Trophoblast cell (in vitro differentiated cells and primary cell): Measurements from ENCODE around the gene TSKS.

ENCODE experiments used
- DNase-seq, 2 donors: peaks; one replicate each; pipeline ENCODE4 v3.0.0-alpha.2; 2016
- H2AFZ ChIP-seq: 2 replicates; pipeline ENCODE4 v1.6.1; 2013; ENCODE audit warnings: low read length, moderate library complexity, mild to moderate bottlenecking; ENCODE audit not compliant: insufficient read depth, poor library complexity
- H2AK5ac ChIP-seq: 2 replicates; pipeline ENCODE4 v1.6.1; 2013; ENCODE audit warnings: mild to moderate bottlenecking, low read length
- H2BK120ac ChIP-seq: 2 replicates; pipeline ENCODE4 v1.6.1; 2013; ENCODE audit warnings: low read length, mild to moderate bottlenecking, moderate library complexity; ENCODE audit not compliant: insufficient read depth, poor library complexity
- H2BK12ac ChIP-seq: 2 replicates; pipeline ENCODE4 v1.6.1; 2013; ENCODE audit warnings: mild to moderate bottlenecking, low read length, moderate library complexity
- H2BK5ac ChIP-seq: 2 replicates; pipeline ENCODE4 v1.6.1; 2013; ENCODE audit warnings: low read length, low read depth, moderate library complexity, mild to moderate bottlenecking; ENCODE audit not compliant: poor library complexity
- H3K14ac ChIP-seq: 2 replicates; pipeline ENCODE4 v1.6.1; 2013; ENCODE audit warnings: mild to moderate bottlenecking, low read length
- H3K18ac ChIP-seq: 2 replicates; pipeline ENCODE4 v1.6.1; 2013; ENCODE audit warnings: mild to moderate bottlenecking, low read length
- H3K23ac ChIP-seq: 2 replicates; pipeline ENCODE4 v1.6.1; 2013; ENCODE audit warnings: low read length
- H3K27ac ChIP-seq: 2 replicates; pipeline ENCODE4 v1.5.1; 2013; ENCODE audit warnings: low read depth, mild to moderate bottlenecking, inconsistent platforms, low read length, moderate library complexity
- H3K27me3 ChIP-seq: 2 replicates; pipeline ENCODE4 v1.6.1; 2013; ENCODE audit warnings: inconsistent platforms, mild to moderate bottlenecking, low read length, moderate library complexity; ENCODE audit not compliant: insufficient read depth
- H3K36me3 ChIP-seq, 2 experiments: 1 replicate in 1 of 2; 2 replicates in 1 of 2; pipeline ENCODE4 v1.6.1; 2013; ENCODE audit warnings: low read length in 2 of 2, mild to moderate bottlenecking in 2 of 2, moderate library complexity in 1 of 2; ENCODE audit not compliant: insufficient read depth in 2 of 2, control insufficient read depth in 1 of 2
- H3K4ac ChIP-seq: 2 replicates; pipeline ENCODE4 v1.6.1; 2013; ENCODE audit warnings: low read depth, mild to moderate bottlenecking, low read length, moderate library complexity
- H3K4me1 ChIP-seq, 2 experiments: 1 replicate in 1 of 2; 2 replicates in 1 of 2; pipeline ENCODE4 v1.6.1; 2013; ENCODE audit warnings: low read length in 2 of 2, mild to moderate bottlenecking in 2 of 2, moderate library complexity in 1 of 2; ENCODE audit not compliant: insufficient read depth in 2 of 2, control insufficient read depth in 1 of 2
- H3K4me2 ChIP-seq: 2 replicates; pipeline ENCODE4 v1.6.1; 2013; ENCODE audit warnings: inconsistent platforms, mild to moderate bottlenecking, low read length, moderate library complexity
- H3K4me3 ChIP-seq: 2 replicates; pipeline ENCODE4 v1.5.1; 2013; ENCODE audit warnings: mild to moderate bottlenecking, low read depth, low read length, inconsistent platforms
- H3K79me1 ChIP-seq: one replicate; pipeline ENCODE4 v1.6.1; 2013; ENCODE audit warnings: low read length
- H3K79me2 ChIP-seq: 2 replicates; pipeline ENCODE4 v1.6.1; 2013; ENCODE audit warnings: low read length, mild to moderate bottlenecking; ENCODE audit not compliant: control insufficient read depth, insufficient read depth, poor library complexity
- H3K9ac ChIP-seq: 2 replicates; pipeline ENCODE4 v1.6.1; 2013; ENCODE audit warnings: mild to moderate bottlenecking, low read length
- H3K9me3 ChIP-seq: 2 replicates; pipeline ENCODE4 v1.6.1; 2013; ENCODE audit warnings: low read depth, mild to moderate bottlenecking, control low read depth, inconsistent platforms, low read length; ENCODE audit not compliant: insufficient read depth
- H4K12ac ChIP-seq: 2 replicates; pipeline ENCODE4 v1.6.1; 2013; ENCODE audit warnings: low read depth, mild to moderate bottlenecking, low read length, moderate library complexity
- H4K8ac ChIP-seq: 2 replicates; pipeline ENCODE4 v1.6.1; 2013; ENCODE audit warnings: low read depth, mild to moderate bottlenecking, low read length, moderate library complexity
- H4K91ac ChIP-seq: one replicate; pipeline ENCODE4 v1.6.1; 2013; ENCODE audit warnings: low read depth, mild to moderate bottlenecking, low read length, moderate library complexity
- WGBS: extraction: QIAGEN DNeasy Blood & Tissue Kit; methylation state at CpG from one replicate; pipeline ENCODE4 v1.1.7; 2013; ENCODE audit warnings: missing lambda C conversion rate; ENCODE audit not compliant: insufficient read length, insufficient coverage; ENCODE audit errors: extremely low coverage; 5-methylcytosine and 5-hydroxymethylcytosine counted together

The TSKS gene

GRCh38 chr19:49799271-49799797, 36.2 kb upstream of the TSKS start:
- Histone ChIP-seq H4K12ac (no peak overlapping the region), H3K4me1 (no peaks in the 10 kb centered on the region), H3K79me2 (no peaks in the 10 kb centered on the region), H3K4ac (no peak overlapping the region), H3K27me3 (no peaks in the 10 kb centered on the region), H4K8ac (no peak overlapping the region), H2AK5ac (no peak overlapping the region), H3K9ac (no peak overlapping the region), H3K23ac (no peak overlapping the region), H3K27ac (no peak overlapping the region), H2BK120ac (no peak overlapping the region), H3K18ac (no peak overlapping the region), H3K79me1 (no peaks in the 10 kb centered on the region), H3K9me3 (peaks cover 3% of the 10 kb centered on the region), H3K14ac (no peak overlapping the region), H3K36me3 (peaks cover 84 to 87% of the 10 kb centered on the region in 2 experiments), H3K4me3 (no peak overlapping the region), H4K91ac (no peak overlapping the region), H2BK5ac (no peak overlapping the region), H2BK12ac (no peak overlapping the region), H2AFZ (no peak overlapping the region), H3K4me2 (no peak overlapping the region)
- no CpG with 5 or more reads among the region's 28 CpGs for WGBS
- DNase-seq: no peak

- H4K12ac ChIP-seq: no peak overlapping the region
- H3K23ac ChIP-seq: no peak overlapping the region
- H3K4me3 ChIP-seq: no peak overlapping the region
- no peak overlapping the region for H3K14ac ChIP-seq
- no peak overlapping the region for H3K27ac ChIP-seq
- H2BK5ac ChIP-seq: no peak overlapping the region
- no peak overlapping the region for H3K4ac ChIP-seq
- H3K4me2 ChIP-seq: no peak overlapping the region
- H4K91ac ChIP-seq: no peak overlapping the region
- H3K18ac ChIP-seq: no peak overlapping the region
- H3K27me3 ChIP-seq: no peaks in the 10 kb centered on the region
- H2AFZ ChIP-seq: no peak overlapping the region
- H3K9ac ChIP-seq: no peak overlapping the region
- H2BK12ac ChIP-seq: no peak overlapping the region
- H3K79me2 ChIP-seq: no peaks in the 10 kb centered on the region
- H4K8ac ChIP-seq: no peak overlapping the region
- DNase-seq: no peak
- H3K9me3 ChIP-seq: peaks cover 3% of the 10 kb centered on the region
- WGBS: no CpG with 5 or more reads among the region's 11 CpGs
- H3K36me3 ChIP-seq: peaks cover 85% of the 10 kb centered on the region in 2 experiments
- H2AK5ac ChIP-seq: no peak overlapping the region
- H3K79me1 ChIP-seq: no peaks in the 10 kb centered on the region
- H2BK120ac ChIP-seq: no peak overlapping the region
- no peaks in the 10 kb centered on the region for H3K4me1 ChIP-seq
These were observed 35.5 kb upstream of the TSKS start for GRCh38 chr19:49798574-49798973.

GRCh38 chr19:49795615-49796014, 32.5 kb upstream of the TSKS start:
- Histone ChIP-seq H2BK120ac (no peak overlapping the region), H3K9ac (no peak overlapping the region), H3K4me1 (peaks cover 0 to 5% of the 10 kb centered on the region in 2 experiments), H3K14ac (no peak overlapping the region), H3K36me3 (peaks cover 83 to 86% of the 10 kb centered on the region in 2 experiments), H3K18ac (no peak overlapping the region), H4K8ac (no peak overlapping the region), H2BK12ac (no peak overlapping the region), H4K12ac (no peak overlapping the region), H2AFZ (no peak overlapping the region), H3K4me3 (no peak overlapping the region), H3K79me1 (no peaks in the 10 kb centered on the region), H3K4me2 (no peak overlapping the region), H4K91ac (no peak overlapping the region), H2BK5ac (no peak overlapping the region), H3K27ac (no peak overlapping the region), H3K79me2 (no peaks in the 10 kb centered on the region), H3K23ac (no peak overlapping the region), H3K9me3 (peaks cover 3% of the 10 kb centered on the region), H2AK5ac (no peak overlapping the region), H3K4ac (no peak overlapping the region), H3K27me3 (no peaks in the 10 kb centered on the region)
- DNase-seq: no peak
- no CpG with 5 or more reads among the region's 20 CpGs for WGBS

GRCh38 chr19:49793561-49793840, 30.4 kb upstream of the TSKS start:
- Histone ChIP-seq H3K4me3 (no peak overlapping the region), H4K8ac (no peak overlapping the region)

More at GRCh38 chr19:49793561-49793840, 30.4 kb upstream of the TSKS start:
- peaks cover 78 to 81% of the 10 kb centered on the region in 2 experiments for H3K36me3 ChIP-seq
- no peak overlapping the region for H3K14ac ChIP-seq
- no peak for DNase-seq
- no peak overlapping the region for H2BK120ac ChIP-seq
- no peak overlapping the region for H3K23ac ChIP-seq
- no peak overlapping the region for H3K27ac ChIP-seq
- no peak overlapping the region for H3K4ac ChIP-seq
- no peak overlapping the region for H2BK12ac ChIP-seq
- no peak overlapping the region for H3K18ac ChIP-seq
- no peak overlapping the region for H4K91ac ChIP-seq
- H3K9ac ChIP-seq: no peak overlapping the region
- H3K9me3 ChIP-seq: peaks cover 5% of the 10 kb centered on the region
- H3K4me2 ChIP-seq: no peak overlapping the region
- H3K79me1 ChIP-seq: no peaks in the 10 kb centered on the region
- H3K27me3 ChIP-seq: no peaks in the 10 kb centered on the region
- no peaks in the 10 kb centered on the region for H3K79me2 ChIP-seq
- no CpG with 5 or more reads among the region's 6 CpGs for WGBS
- no peak overlapping the region for H2AFZ ChIP-seq
- H2AK5ac ChIP-seq: no peak overlapping the region
- H4K12ac ChIP-seq: no peak overlapping the region
- H3K4me1 ChIP-seq: peaks cover 0 to 5% of the 10 kb centered on the region in 2 experiments
- no peak overlapping the region for H2BK5ac ChIP-seq
